ENCODE measurements around the gene ST3GAL2. TPM values are rescaled to one million over a fixed set of nuclear protein-coding genes. Genes with fewer than 3 reads are reported as not detected.

Gene ST3GAL2
- total and polyA plus RNA-seq, 10 of the 15 experiments (the other 5 are each of a cell fraction or from before 2014, with no cell fraction given) = 0.95 to 61.7 (median 25.9) TPM

DNA sequence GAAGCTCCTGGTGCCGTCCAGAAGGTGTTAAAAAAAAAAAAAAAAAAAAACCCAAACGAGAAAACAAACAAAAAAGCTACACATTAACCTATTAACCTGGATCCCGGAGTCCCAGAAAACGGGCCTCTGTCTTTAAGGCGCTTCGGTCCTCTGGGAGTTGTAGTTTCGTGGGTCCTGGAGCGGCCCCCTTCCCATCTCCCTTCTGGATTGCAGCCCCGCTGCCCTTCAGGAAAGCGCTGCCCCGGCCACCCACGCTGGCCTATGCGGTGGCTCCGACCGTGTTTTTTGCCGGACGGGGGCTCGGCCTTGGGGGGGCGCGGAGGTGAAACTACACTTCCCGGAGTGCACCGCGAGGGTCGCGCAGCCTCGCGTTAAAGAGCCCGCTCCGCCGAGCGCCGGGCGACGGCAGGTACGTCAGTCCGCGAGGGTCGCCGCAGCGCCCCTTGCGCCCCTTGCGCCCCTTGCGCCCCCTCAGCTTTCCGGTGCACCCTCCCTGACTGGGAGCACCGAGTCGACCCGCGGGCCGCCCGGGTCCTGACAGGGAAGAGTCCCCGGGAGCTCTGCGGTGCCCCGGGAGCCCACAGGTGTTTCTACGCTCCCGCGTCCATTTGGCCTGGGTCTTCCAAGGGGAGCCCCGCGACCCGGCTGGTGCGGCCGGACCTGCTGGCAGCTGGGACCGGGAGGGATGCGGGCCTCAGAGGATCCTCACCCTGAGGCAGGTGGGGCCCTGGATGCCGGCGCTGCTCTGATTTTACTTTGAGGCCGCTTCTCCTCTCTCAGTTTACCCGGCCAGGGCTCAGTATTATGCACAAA is 15.5 kb upstream of the ST3GAL2 start, which contains the start of gene FCSK (continued):
- TF ChIP-seq EGR1 (IDR thresholded peaks at IDR 0.05; ENCODE audit: borderline replicate concordance in 1 of 2, low read depth in 2 of 2, low read length in 2 of 2) (no peak), BACH1 (IDR thresholded peaks at IDR 0.05; ENCODE audit: borderline replicate concordance) (peak; percentile 29; the same call in 1 of the 2 replicates)

GRCh38 chr16:70453892-70454221 is 15.0 kb upstream of the ST3GAL2 start:
- 0% methylated on average over 7 of the region's 8 CpGs for WGBS (ENCODE audit: insufficient coverage, insufficient replicate concordance, low lambda C conversion rate, missing lambda C conversion rate)
- Histone ChIP-seq H3K9ac (ENCODE audit: control insufficient read depth, insufficient read depth, low read length) (peak overlapping the region; percentile 93), H3K79me2 (ENCODE audit: control insufficient read depth, insufficient read depth, low read length) (peaks cover 8% of the 10 kb centered on the region), H3K27ac (ENCODE audit: control insufficient read depth, insufficient read depth) (peak overlapping the region; percentile 95), H3K9me3 (replicated peaks; ENCODE audit: control insufficient read depth, insufficient read depth, low read length) (no peaks in the 10 kb centered on the region), H3K4me3 (peak overlapping the region; percentile 93), H3K27me3 (replicated peaks in 1 of 2; ENCODE audit: control insufficient read depth in 2 of 2, insufficient read depth in 2 of 2, low read length in 1 of 2) (no peaks in the 10 kb centered on the region), H3K4me2 (ENCODE audit: control insufficient read depth, insufficient read depth) (peak overlapping the region; percentile 92), H3K4me1 (ENCODE audit: control insufficient read depth, insufficient read depth, low read length) (no peaks in the 10 kb centered on the region), H4K20me1 (ENCODE audit: control insufficient read depth, insufficient read depth) (no peaks in the 10 kb centered on the region), H3K36me3 (ENCODE audit: control insufficient read depth in 2 of 2, insufficient read depth in 2 of 2, low read length in 1 of 2) (no peaks in the 10 kb centered on the region), H2AFZ (ENCODE audit: control insufficient read depth, low read depth, low read length) (peak overlapping the region; percentile 31)
- in situ Hi-C loops (cut with MboI) (no loop called here), intact Hi-C loops (cut with micrococcal nuclease; ENCODE audit: unreplicated experiment) (loop anchor here (1.0 kb wide), 2 partner anchors 15 to 22 kb away; partner anchors contain the start of gene ST3GAL2)
- ChIA-PET CTCF (interaction anchor here (0.7 to 3.8 kb wide), 14 partner anchors 11 to 84 kb away, joined by 3 to 25 read pairs (median 6); partner anchors contain the start of gene ST3GAL2), RAD21 (ENCODE audit: unreplicated experiment) (interaction anchor here (1.0 to 3.7 kb wide), 16 partner anchors 15 to 107 kb away, joined by 3 to 30 read pairs (median 6); partner anchors contain the start of genes DDX19A and ST3GAL2), POLR2A (interaction anchor here (0.6 to 3.4 kb wide), 11 partner anchors 10 to 103 kb away, joined by 3 to 30 read pairs (median 6); partner anchors contain the start of gene ST3GAL2), SMC1A (ENCODE audit: uncharacterized antibody, unreplicated experiment) (interaction anchor here (0.6 to 5.0 kb wide), 19 partner anchors 11 to 85 kb away, joined by 3 to 36 read pairs (median 3); partner anchors contain the start of gene ST3GAL2)
- DNase-seq (ENCODE audit: low read depth, low spot score) = no peak
- no peak for ATAC-seq
- FAIRE-seq = peak; percentile 66
- BruUV-seq (replicated peaks) = no TSS peak
- TF ChIP-seq, protein P1, sequence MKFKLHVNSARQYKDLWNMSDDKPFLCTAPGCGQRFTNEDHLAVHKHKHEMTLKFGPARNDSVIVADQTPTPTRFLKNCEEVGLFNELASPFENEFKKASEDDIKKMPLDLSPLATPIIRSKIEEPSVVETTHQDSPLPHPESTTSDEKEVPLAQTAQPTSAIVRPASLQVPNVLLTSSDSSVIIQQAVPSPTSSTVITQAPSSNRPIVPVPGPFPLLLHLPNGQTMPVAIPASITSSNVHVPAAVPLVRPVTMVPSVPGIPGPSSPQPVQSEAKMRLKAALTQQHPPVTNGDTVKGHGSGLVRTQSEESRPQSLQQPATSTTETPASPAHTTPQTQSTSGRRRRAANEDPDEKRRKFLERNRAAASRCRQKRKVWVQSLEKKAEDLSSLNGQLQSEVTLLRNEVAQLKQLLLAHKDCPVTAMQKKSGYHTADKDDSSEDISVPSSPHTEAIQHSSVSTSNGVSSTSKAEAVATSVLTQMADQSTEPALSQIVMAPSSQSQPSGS (IDR thresholded peaks at IDR 0.05; ENCODE audit: low read length) = no peak
- TF ChIP-seq JUND (IDR thresholded peaks at IDR 0.05; ENCODE audit: low read depth, low read length) (no peak), ZNF274 (IDR thresholded peaks at IDR 0.05; ENCODE audit: insufficient read depth, insufficient read length) (no peak), MYB (IDR thresholded peaks at IDR 0.05; ENCODE audit: borderline replicate concordance, low read depth, low read length) (no peak), SKIL (IDR thresholded peaks at IDR 0.05; ENCODE audit: low read depth, poor library complexity, severe bottlenecking) (peak; percentile 17), SPI1 (IDR thresholded peaks at IDR 0.05; ENCODE audit: borderline replicate concordance, insufficient read depth, low read depth, low read length) (no peak), SUZ12 (IDR thresholded peaks at IDR 0.05; ENCODE audit: unreplicated experiment) (no peak), PAX5 (IDR thresholded peaks at IDR 0.05; ENCODE audit: borderline replicate concordance, low read depth, low read length) (no peak), ELK1 (IDR thresholded peaks at IDR 0.05; ENCODE audit: low read depth, low read length) (no peak)
- TF ChIP-seq, protein P2, sequence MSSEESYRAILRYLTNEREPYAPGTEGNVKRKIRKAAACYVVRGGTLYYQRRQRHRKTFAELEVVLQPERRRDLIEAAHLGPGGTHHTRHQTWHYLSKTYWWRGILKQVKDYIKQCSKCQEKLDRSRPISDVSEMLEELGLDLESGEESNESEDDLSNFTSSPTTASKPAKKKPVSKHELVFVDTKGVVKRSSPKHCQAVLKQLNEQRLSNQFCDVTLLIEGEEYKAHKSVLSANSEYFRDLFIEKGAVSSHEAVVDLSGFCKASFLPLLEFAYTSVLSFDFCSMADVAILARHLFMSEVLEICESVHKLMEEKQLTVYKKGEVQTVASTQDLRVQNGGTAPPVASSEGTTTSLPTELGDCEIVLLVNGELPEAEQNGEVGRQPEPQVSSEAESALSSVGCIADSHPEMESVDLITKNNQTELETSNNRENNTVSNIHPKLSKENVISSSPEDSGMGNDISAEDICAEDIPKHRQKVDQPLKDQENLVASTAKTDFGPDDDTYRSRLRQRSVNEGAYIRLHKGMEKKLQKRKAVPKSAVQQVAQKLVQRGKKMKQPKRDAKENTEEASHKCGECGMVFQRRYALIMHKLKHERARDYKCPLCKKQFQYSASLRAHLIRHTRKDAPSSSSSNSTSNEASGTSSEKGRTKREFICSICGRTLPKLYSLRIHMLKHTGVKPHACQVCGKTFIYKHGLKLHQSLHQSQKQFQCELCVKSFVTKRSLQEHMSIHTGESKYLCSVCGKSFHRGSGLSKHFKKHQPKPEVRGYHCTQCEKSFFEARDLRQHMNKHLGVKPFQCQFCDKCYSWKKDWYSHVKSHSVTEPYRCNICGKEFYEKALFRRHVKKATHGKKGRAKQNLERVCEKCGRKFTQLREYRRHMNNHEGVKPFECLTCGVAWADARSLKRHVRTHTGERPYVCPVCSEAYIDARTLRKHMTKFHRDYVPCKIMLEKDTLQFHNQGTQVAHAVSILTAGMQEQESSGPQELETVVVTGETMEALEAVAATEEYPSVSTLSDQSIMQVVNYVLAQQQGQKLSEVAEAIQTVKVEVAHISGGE (CRISPR knock-in tag; IDR thresholded peaks at IDR 0.05) = no peak

Measured in GM12878 (cell line).